K562 (cell line): Measurements from ENCODE around the gene CBFA2T3. TPM values are rescaled to one million over a fixed set of nuclear protein-coding genes. Genes with fewer than 3 reads are reported as not detected.

ENCODE experiments used
- ARHGAP35 ChIP-seq: fragments of 450-650 bp; IDR thresholded peaks from 2 replicates; pipeline ENCODE4 v1.6.1; 2018; ENCODE audit not compliant: partially characterized antibody
- CTCF ChIP-seq, 3 experiments: IDR thresholded peaks in 2 of 3; conservative IDR thresholded peaks in 1 of 3; 2 replicates each; pipeline ENCODE4 v1.5.1; 2011 to 2012; ENCODE audit warnings: low read length in 3 of 3, mild to moderate bottlenecking in 3 of 3, control low read depth in 2 of 3, improper control_type of control experiment in 1 of 3, inconsistent platforms in 1 of 3, low read depth in 1 of 3, mixed read lengths in 1 of 3, moderate library complexity in 1 of 3; ENCODE audit not compliant: insufficient read depth in 2 of 3
- EP300 ChIP-seq: IDR thresholded peaks from 2 replicates; pipeline ENCODE4 v1.6.1; 2012; ENCODE audit warnings: low read length, improper control_type of control experiment
- polyA plus RNA-seq, 8 experiments: library from polyadenylated mRNA; depleted of rRNA in 4 of 8; stranded (reverse) in 5 of 8; unstranded in 3 of 8; fragments of >200 nt; fragmentation: Nextera tagmentation in 2 of 8; fragmentation: Illumina TruSeq in 1 of 8; extraction: Ambion mirVana in 2 of 8; extraction: Trizol in 1 of 8; gene quantifications; 2 replicates each; pipeline versions ENCODE4 v1.2.1 to v1.2.3, GENCODE V29; 2011 to 2014; ENCODE audit warnings: inconsistent platforms in 1 of 8, missing spikeins in 1 of 8
- total RNA-seq, 7 experiments: library from RNA; depleted of rRNA in 6 of 7; stranded (reverse); fragments of >200 nt in 6 of 7; fragmentation: Illumina TruSeq in 2 of 7; extraction: Trizol in 2 of 7; gene quantifications; 2 replicates each; pipeline versions ENCODE4 v1.2.1 to v1.2.3, GENCODE V29; 2011 to 2021; ENCODE audit warnings: low replicate concordance in 1 of 7
- TF ChIP-seq, protein P1 (sequence below): fragments of 250-450 bp; sonication (Bioruptor Pico); IDR thresholded peaks from 2 replicates; pipeline ENCODE4 v1.5.0; 2020; ENCODE audit warnings: mild to moderate bottlenecking, borderline replicate concordance
- TF ChIP-seq, protein P2 (sequence below), 2 experiments: fragments of 450-650 bp; IDR thresholded peaks; 2 replicates each; pipeline ENCODE4 v1.6.1; 2016; ENCODE audit warnings: mild to moderate bottlenecking in 2 of 2, borderline replicate concordance in 1 of 2, low read depth in 1 of 2, moderate library complexity in 1 of 2

Gene CBFA2T3
- total and polyA plus RNA-seq, 9 of the 15 experiments (the other 6 are each of a cell fraction or from before 2014, with no cell fraction given): 2.3 to 145 (median 6.7) TPM

- TF ChIP-seq, protein P1, sequence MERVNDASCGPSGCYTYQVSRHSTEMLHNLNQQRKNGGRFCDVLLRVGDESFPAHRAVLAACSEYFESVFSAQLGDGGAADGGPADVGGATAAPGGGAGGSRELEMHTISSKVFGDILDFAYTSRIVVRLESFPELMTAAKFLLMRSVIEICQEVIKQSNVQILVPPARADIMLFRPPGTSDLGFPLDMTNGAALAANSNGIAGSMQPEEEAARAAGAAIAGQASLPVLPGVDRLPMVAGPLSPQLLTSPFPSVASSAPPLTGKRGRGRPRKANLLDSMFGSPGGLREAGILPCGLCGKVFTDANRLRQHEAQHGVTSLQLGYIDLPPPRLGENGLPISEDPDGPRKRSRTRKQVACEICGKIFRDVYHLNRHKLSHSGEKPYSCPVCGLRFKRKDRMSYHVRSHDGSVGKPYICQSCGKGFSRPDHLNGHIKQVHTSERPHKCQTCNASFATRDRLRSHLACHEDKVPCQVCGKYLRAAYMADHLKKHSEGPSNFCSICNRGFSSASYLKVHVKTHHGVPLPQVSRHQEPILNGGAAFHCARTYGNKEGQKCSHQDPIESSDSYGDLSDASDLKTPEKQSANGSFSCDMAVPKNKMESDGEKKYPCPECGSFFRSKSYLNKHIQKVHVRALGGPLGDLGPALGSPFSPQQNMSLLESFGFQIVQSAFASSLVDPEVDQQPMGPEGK (CRISPR knock-in tag): no peak
- peak; percentile 29; the same call in 1 of the 2 replicates for TF ChIP-seq EP300
- no peak for TF ChIP-seq CTCF (IDR thresholded peaks at IDR 0.05 in 2 of 3, conservative IDR thresholded peaks at IDR 0.05 in 1 of 3; ENCODE audit: insufficient read depth in 2 of 3, low read depth in 1 of 3, low read length in 3 of 3)
- TF ChIP-seq, protein P2, sequence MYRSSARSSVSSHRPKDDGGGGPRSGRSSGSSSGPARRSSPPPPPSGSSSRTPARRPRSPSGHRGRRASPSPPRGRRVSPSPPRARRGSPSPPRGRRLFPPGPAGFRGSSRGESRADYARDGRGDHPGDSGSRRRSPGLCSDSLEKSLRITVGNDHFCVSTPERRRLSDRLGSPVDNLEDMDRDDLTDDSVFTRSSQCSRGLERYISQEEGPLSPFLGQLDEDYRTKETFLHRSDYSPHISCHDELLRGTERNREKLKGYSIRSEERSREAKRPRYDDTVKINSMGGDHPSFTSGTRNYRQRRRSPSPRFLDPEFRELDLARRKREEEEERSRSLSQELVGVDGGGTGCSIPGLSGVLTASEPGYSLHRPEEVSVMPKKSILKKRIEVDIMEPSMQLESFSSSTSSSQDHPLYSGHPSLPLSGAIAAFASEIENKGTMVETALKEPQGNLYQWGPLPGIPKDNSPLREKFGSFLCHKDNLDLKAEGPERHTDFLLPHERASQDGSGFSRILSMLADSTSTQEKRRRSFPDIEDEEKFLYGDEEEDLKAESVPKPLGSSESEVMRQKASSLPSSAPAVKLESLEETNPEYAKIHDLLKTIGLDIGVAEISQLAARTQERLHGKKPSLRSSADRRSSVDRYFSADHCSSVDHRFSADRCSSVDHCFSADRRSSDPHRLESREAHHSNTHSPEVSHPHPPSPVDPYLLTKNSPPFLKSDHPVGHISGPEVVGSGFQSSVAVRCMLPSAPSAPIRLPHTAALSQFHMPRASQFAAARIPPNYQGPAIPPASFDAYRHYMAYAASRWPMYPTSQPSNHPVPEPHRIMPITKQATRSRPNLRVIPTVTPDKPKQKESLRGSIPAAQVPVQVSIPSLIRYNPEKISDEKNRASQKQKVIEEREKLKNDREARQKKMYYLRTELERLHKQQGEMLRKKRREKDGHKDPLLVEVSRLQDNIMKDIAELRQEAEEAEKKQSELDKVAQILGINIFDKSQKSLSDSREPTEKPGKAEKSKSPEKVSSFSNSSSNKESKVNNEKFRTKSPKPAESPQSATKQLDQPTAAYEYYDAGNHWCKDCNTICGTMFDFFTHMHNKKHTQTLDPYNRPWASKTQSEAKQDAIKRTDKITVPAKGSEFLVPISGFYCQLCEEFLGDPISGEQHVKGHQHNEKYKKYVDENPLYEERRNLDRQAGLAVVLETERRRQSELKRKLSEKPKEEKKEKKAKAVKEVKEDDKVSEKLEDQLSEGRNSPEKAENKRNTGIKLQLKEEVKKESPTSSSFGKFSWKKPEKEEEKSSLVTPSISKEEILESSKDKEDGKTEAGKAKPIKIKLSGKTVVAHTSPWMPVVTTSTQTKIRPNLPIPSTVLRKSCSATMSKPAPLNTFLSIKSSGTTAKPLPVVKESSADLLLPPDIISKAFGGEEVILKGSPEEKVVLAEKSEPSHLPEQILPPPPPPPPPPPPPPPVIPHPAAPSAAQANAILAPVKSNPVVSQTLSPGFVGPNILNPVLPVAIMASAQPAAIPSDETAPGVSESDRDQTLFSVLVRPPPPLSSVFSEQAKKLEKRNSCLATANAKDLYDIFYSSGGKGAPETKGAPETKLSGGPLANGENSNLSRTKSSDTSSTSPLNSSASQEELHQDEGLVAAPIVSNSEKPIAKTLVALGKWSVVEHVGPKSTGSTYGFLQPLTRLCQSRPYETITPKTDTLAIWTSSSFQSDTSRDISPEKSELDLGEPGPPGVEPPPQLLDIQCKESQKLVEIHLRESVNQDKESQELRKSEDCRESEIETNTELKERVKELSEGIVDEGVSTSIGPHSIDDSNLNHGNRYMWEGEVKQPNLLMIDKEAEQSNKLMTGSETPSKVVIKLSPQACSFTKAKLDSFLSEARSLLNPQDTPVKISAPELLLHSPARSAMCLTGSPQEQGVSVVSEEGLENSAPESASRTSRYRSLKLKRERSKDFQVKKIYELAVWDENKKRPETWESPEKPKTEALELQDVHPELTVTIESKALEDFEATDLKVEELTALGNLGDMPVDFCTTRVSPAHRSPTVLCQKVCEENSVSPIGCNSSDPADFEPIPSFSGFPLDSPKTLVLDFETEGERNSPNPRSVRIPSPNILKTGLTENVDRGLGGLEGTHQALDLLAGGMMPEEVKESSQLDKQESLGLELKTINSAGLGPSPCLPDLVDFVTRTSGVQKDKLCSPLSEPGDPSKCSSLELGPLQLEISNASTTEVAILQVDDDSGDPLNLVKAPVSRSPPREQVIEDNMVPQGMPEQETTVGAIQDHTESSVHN (IDR thresholded peaks at IDR 0.05; ENCODE audit: borderline replicate concordance in 1 of 2, low read depth in 1 of 2): 0 out of 4 replicates have a peak, but pooled peaks of 1 of the 2 experiments have one; percentile 34
- TF ChIP-seq ARHGAP35: no peak
Observed at GRCh38 chr16:88999457-89000206, 22.6 kb upstream of the CBFA2T3 start (continued).
